ENCODE results near the gene SELENOM.

Gene SELENOM, protein sequence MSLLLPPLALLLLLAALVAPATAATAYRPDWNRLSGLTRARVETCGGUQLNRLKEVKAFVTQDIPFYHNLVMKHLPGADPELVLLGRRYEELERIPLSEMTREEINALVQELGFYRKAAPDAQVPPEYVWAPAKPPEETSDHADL
- total RNA-seq, result 0.31 to 2.0 (median 0.73) reads per million in 17 experiments

GRCh38 chr22:31107178-31107893 is at the start of gene SELENOM:
TSS of gene SELENOM (minus strand) at chr22:31107568. CDS start at chr22:31107505, 63 bp downstream.
- DNase-seq, result peak; percentile 94 to 97 (median 96)

DNA sequence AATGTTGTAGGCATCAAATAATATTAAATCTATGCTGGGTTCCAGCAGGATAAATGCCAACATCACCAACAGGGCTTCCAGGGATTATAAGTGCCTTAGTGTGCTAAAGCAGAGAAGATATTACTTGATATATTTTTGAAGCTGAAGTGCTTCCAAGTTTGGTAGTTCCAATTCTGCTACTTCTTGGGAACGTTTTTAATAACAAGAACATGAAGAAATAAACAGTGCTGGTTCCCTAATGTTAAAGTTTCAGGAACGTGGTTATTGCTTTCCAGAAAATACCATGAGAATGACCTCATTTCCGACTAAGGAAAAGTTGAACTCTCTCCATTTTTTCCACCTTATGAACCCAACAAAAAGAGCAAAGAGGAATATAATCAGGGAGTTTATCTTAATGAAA is 48.1 kb upstream of the SELENOM start:
- DNase-seq, result no peak

GRCh38 chr22:31154975-31155374 is 47.6 kb upstream of the SELENOM start:
- DNase-seq, result no peak

GRCh38 chr22:31153357-31153756 is 46.0 kb upstream of the SELENOM start:
- no peak for DNase-seq

DNA sequence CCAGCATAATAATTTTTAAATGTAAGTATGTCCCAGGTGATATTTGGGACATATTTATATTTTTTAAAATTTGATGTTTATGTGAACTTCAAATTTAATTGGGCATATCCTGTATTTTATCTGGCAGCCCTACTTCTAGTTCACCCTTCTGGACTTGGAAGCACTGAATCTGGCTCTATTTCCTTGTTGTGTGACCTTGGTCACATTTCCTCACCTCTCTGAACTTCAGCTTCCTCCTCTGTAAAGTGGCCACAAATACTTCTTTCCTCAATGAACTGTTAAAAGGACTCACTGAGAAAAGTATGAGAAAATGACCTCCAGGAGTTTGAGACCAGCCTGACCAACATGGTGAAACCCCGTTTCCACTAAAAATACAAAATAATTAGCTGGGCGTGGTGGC is 44.5 kb upstream of the SELENOM start:
- no peak for DNase-seq

GRCh38 chr22:31150615-31151014 is 43.2 kb upstream of the SELENOM start:
- no peak for DNase-seq

DNA sequence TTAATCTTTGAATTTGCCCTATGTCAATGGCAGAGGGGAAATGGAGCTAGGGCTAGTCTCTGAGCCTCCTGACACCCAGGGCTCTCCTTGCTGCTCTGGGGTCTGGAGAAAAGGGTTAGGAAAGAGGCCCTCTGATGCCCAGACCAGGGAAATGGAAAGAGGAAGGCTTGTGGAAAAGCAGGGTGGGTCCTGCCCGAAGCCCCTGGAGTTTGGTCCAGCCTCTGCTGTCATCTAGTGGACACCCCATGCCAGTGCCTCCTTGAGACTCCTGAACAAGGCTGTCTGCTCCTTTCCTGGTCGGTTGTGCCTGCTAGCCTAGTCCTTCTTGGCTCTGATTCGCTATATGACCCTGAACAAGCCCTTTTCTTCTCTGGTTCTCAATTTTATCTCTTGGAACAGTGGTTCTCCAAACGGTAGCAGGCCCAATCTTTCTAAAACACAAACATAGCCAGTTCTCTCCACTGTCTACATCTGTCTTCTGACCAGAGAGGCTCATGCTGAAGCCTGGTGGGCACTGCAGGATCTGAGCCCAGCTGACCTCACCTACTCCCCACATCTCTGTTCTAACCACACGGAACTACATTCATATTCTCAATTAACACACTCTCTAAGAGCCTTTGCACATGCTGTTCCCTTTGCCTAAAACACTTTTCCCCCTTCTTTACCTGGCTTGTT is 41.7 kb upstream of the SELENOM start:
- peak; percentile 58 to 75 (median 68) for DNase-seq

GRCh38 chr22:31148488-31148887 is 41.1 kb upstream of the SELENOM start:
- DNase-seq, result no peak

DNA sequence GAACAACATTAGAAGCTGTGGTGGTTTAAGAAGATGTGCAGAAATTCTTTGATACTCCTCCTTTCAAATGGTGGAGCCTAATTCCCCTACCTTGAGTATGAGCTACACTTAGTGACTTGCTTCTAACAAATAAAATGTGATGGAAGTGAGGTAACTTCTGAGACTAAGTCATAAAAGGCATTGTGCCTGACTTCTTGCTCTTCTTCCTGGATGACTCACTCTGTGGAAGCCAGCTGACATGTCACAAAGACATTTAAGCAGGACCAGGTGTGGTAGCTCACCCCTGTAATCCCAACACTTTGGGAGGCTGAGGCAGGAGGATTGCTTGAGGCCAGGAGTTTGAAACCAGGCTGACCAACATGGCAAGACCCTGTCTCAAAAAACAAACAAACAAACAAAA is 36.9 kb upstream of the SELENOM start:
- DNase-seq, result no peak

DNA sequence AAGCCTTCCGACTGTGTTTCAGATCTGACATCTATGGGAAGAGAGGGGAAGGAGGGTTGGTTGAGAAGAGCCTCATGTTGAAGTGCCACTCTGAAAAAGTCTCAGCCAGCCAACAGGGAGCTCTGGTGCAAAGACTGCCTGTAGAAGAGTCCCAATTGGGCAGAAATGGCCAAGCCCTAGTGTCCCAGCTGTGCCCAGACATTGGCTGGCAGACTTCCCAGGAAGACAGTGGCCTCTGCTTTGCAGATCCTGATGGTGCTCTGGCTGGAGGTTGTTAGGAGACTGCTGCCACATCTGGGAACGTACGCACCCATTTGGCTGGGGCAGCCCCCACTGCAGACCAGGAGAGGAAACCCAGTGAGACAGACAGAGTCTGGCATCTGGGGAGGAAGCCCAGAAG is 36.2 kb upstream of the SELENOM start:
- no peak for DNase-seq

DNA sequence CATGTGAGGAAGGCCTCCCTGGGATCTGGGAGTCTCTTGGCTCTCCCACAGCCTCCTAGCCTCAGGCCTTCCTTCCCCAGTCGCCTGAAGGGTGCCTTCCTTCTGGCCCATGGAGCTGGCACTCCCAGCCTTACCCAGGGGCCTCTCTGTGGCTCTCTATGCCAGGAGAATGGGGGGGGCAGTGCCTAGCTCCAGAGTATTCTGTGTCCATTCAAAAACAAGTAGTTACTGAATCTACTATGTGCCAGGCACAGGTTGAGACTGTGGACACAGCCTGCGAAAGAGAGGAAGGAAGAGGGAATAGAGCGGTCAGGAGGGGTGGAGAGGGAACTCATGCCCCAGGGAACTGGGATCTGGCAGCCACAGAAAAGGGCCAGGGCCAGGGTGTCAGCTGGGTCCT is 35.7 kb upstream of the SELENOM start:
- no peak for DNase-seq

- DNase-seq, result no peak
Observed at GRCh38 chr22:31142285-31142684, 34.9 kb upstream of the SELENOM start.

DNA sequence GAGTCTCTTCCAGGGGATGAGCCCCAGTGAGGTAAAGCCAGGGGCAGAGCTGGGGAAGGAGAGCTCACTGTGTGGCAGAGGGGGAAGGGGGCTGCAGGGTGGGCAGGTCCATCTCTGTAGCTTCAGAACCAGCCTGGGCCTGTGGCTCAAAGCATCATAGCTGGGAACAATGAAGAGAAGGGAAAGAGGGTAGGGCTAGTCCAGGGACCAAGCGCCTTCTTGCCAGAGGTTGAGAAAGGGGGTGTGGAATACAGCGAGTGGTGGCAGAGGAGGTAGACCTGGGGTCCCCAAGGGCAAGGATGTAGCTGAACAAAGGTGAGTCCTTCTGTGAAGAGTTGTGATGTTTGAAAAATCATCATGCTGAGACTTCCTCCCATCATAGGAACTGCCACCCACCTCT is 34.2 kb upstream of the SELENOM start:
- DNase-seq, result no peak

GRCh38 chr22:31140746-31141145 is 33.4 kb upstream of the SELENOM start:
- DNase-seq, result no peak

- DNase-seq, result no peak
Observed at GRCh38 chr22:31139866-31140716, 32.7 kb upstream of the SELENOM start, which contains the start of gene PLA2G3. TSS of gene PLA2G3 (minus strand) at chr22:31140508. CDS start at chr22:31140354, 154 bp downstream.

GRCh38 chr22:31139066-31139465 is 31.7 kb upstream of the SELENOM start:
- no peak for DNase-seq

DNA sequence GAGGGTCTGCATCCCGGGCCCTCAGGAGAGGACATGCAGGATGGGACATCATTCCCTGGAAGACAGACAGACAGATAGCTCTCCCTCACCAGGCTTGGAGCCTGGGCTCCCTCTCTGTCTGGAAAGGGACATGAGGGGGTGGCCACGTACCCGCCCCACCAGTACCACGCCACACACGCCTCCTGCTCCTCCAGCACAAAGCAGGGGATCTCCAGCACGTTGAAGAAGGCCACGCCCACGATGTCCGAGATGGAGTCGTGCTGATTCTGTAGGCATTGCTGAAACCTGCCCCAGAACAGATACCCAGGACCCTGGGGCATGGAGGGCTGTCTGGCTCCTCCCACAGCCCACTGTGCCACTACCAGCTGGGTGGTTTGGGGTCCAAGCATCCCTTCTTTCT is 30.8 kb upstream of the SELENOM start:
- DNase-seq, result no peak

GRCh38 chr22:31137721-31138120 is 30.4 kb upstream of the SELENOM start:
- no peak for DNase-seq

DNA sequence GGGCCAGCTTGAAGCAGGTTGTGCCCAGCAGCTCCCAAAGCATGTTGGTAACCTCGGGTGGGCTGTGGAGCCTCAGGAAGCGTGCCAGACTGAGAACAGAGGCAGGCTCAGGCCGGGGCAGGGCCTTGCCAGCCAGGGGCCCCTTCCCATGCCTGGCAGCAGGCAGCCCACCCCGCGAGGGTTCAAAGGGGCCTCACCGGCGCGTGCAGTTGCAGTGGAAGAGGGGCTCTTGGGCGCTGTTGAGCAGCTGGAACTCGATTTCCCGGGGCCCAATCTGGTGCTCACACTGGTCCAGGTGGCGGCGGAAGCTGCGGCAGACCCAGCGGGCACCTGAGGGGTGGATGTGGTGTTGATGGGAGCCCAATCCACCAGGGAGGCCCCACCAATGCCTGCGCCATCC is 29.3 kb upstream of the SELENOM start:
- DNase-seq, result no peak

DNA sequence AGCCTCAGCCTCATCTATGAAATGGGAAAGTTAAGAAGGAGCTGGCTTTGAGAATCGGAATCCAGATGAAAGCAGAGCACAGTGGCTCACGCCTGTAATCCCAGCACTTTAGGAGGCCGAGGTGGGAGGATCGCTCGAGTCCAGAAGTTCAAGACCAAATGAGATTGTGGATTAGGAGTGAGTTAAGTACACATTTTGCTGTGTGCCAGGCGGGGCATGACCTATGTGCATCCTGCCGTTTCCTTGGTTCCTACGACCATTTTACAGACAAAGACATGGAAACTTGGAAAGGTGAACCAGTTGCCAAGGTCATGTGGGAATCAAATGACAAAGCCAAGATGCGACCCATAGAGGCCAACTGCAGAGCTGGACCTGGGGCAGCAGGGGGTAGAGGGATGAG is 28.8 kb upstream of the SELENOM start:
- DNase-seq, result no peak

GRCh38 chr22:31135706-31136105 is 28.3 kb upstream of the SELENOM start:
- DNase-seq, result no peak

DNA sequence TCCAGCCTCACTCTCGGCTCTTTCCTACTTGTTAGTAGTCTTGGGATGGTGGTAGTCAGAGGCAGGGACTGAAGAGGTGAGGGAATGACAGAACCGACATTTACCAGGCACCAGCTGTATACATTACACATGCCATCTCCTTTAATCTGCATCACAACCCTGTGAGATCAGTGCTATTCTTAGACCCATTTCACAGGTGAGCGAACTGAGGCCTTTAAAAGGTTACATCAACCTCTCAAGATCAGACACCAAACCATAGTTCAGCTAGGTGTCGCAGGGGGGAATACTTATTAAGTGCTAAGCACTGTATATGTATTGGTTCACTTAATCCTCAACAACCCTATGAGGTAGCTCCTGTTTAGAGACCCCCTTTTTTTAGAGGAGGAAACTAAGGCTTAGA is 27.3 kb upstream of the SELENOM start:
- DNase-seq, result no peak

GRCh38 chr22:31133911-31134310 is 26.5 kb upstream of the SELENOM start:
- DNase-seq, result no peak

Data from suppressor macrophage (primary cell).